HG02763 (cell line): ENCODE measurements around the gene CRYGA.

ENCODE experiments used
- ATAC-seq: cut with Tn5 transposase; IDR thresholded peaks from one replicate; pipeline ENCODE4 v1.9.1; 2021; ENCODE audit warnings: mild to moderate bottlenecking, moderate library complexity; ENCODE audit not compliant: unreplicated experiment

Gene CRYGA

GRCh38 chr2:208163489-208163888, at the start of gene CRYGA:
CRYGA (minus strand) TSS chr2:208163589; CDS start chr2:208163556, 33 bp downstream.
- ATAC-seq: no peak

- no peak for ATAC-seq
Observed at GRCh38 chr2:208210688-208211451, 47.5 kb upstream of the CRYGA start.

- no peak for ATAC-seq
Observed at GRCh38 chr2:208208335-208209085, 45.1 kb upstream of the CRYGA start.

GRCh38 chr2:208207769-208208168, 44.4 kb upstream of the CRYGA start:
- ATAC-seq: no peak

- no peak for ATAC-seq
Observed at GRCh38 chr2:208204166-208204565, 40.8 kb upstream of the CRYGA start.

- ATAC-seq: no peak
Observed at GRCh38 chr2:208195531-208195930, 32.1 kb upstream of the CRYGA start.

- no peak for ATAC-seq
Observed at GRCh38 chr2:208192611-208193236, 29.3 kb upstream of the CRYGA start.

GRCh38 chr2:208189810-208190503, 26.6 kb upstream of the CRYGA start, which contains the start of gene C2orf80:
C2orf80 (minus strand) TSS chr2:208190030; CDS start chr2:208186986, 3,044 bp downstream.
- ATAC-seq: no peak

GRCh38 chr2:208189069-208189809, 25.9 kb upstream of the CRYGA start:
- no peak for ATAC-seq

GRCh38 chr2:208186893-208187292, 23.5 kb upstream of the CRYGA start:
- ATAC-seq: no peak

GRCh38 chr2:208186465-208186864, 23.1 kb upstream of the CRYGA start:
- no peak for ATAC-seq

GRCh38 chr2:208183972-208184705, 20.8 kb upstream of the CRYGA start:
- ATAC-seq: no peak

- ATAC-seq: no peak
Observed at GRCh38 chr2:208183526-208183925, 20.1 kb upstream of the CRYGA start.

- ATAC-seq: no peak
Observed at GRCh38 chr2:208182835-208183234, 19.4 kb upstream of the CRYGA start.

GRCh38 chr2:208179028-208179609, 15.7 kb upstream of the CRYGA start:
- ATAC-seq: no peak

GRCh38 chr2:208175840-208176153, 12.4 kb upstream of the CRYGA start:
- ATAC-seq: no peak

- peak; percentile 97 for ATAC-seq
Observed at GRCh38 chr2:208175069-208175839, 11.9 kb upstream of the CRYGA start.

- no peak for ATAC-seq
Observed at GRCh38 chr2:208174144-208174543, 10.8 kb upstream of the CRYGA start.

GRCh38 chr2:208172125-208172524, 8.7 kb upstream of the CRYGA start:
- ATAC-seq: no peak
